ENCODE results near the gene MRPL32.

The MRPL32 gene

DNA sequence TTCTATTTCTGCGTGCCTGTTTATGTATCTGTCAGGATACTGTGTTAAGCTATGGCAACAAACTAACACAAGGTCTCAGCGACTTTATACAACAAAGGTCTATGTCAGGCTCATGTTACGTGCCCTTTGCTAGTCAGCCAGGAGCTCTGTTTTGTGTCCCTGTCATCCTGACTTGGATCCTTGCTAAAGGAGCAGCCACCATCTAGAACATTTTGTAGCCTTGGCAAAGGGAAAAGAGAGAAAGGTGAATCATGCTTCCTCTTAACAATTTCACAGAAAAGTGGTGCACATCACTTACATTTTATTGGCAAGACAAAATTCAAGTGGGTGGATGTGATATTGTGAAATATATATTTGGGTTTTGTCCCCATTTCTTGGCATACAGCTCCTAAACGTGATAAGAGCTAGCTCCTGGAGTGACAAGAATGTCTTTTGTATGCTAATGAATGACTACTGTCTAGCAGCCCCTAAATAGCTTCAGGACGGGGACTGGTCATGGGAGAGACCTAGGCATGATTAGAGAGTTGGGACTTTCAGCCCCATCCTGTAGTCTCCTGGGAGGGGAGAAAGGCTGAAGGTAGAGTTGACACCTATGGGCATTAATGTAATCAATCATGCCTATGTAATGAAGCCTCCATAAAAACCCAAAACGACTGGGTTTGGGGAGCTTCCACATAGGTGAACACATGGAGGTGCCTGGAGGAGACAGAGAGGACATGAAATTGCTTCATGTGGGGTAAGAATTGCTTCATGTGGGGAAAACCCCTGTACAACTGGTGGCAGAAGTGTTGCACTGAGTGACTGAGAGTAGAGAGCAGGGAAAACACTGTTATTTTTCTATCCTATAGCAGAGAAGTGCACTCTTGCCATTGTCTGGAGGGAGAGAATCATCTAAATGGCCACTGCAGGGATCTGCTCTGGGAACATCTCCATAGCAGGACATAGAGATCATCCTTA lies 33.0 kb downstream of the MRPL32 start:
- no peak for DNase-seq (ENCODE audit: low read depth in 2 of 2)

DNA sequence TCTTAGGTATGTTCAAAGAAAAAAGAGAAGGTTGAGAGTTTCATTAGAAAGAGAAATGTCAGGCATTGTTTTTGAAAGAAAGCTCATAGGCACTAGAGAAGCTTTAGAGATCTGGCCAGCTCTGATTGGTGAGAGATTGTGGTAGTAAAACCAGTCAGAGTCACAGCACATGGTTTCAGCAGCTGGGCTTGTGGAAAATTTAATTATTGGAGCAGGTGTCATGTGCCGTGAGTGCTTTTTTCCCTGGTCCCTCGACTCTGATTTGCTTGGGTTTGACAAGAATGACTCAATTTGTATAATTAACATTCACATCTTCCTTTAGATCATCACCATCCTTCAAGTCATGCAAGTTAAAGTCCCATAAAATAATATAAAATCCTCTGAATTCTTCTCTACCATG lies 35.2 kb downstream of the MRPL32 start:
- no peak for DNase-seq (ENCODE audit: low read depth in 2 of 2)

DNA sequence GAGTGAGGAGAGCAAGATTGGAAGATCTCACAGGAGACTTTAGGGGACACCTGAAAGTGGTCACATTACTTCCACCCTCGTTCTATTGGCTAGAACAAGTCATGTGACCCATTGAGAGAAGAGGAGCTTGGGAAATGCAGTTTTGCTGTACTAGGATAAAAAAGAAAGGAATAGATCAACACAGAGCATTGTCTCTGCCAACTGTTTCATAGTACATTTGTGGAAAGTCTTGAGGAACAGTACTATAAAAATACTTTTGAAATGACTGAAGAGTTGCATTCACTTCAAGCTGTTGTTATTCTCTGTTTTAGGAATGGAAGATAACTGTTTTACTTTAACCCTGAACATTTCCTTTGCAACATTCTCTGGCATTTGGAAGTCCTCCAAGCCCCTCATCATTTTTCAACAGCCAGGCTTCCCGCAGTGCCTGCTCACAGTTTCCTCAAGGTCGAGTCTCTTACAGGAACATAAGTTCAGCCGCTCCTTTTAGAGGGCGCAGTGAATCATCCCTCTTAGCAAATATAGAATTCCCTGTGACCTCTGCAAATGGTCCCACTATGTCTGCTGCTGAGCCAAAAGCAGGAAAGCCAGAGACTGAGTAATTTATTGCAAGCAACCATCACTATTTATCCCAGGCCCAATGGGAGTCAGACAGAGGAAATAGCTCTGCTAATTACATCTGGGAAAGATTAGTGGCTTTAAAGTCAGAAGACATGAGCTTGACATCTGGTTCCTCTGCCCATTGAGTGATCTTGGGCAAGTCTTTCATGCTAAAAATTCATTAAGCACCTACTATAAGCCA lies 40.7 kb downstream of the MRPL32 start:
- DNase-seq (ENCODE audit: low read depth in 2 of 2): no peak

DNA sequence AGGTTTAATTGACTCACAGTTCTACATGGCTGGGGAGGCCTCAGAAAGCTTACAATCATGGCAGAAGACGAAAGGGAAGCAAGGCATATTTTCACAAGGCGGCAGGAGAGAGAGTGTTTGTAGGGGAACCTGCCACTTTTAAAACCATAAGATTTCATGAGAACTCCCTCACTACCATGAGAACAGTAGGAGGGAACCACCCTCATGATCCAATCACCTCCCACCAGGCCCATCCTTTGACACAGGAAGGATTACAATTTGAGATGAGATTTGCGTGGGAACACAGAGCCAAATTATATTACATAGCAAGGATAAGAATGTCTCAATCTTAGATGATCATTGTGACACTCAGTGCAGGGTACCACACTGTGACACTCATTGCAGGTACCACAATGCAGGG lies 44.2 kb downstream of the MRPL32 start:
- DNase-seq (ENCODE audit: low read depth in 2 of 2): no peak

DNA sequence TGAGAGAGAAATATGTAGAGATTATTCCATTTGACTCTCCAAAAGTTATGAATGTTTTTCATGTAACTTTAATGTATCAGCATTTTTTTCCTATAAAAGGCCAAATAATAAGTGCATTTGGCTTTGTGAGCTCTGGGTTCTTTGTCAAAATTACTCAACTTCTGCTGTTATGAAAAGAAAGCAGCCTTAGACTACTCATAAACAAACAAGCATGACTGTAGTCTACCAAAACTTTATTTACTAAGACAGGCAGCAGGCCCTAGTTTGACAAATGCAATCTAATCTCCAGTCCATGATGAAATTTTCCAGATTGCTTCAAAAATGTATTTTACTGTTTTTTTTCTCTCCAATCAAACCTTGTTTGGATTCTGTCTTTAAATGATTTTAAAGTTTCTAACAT lies 46.3 kb downstream of the MRPL32 start:
- no peak for DNase-seq (ENCODE audit: low read depth in 2 of 2)

DNA sequence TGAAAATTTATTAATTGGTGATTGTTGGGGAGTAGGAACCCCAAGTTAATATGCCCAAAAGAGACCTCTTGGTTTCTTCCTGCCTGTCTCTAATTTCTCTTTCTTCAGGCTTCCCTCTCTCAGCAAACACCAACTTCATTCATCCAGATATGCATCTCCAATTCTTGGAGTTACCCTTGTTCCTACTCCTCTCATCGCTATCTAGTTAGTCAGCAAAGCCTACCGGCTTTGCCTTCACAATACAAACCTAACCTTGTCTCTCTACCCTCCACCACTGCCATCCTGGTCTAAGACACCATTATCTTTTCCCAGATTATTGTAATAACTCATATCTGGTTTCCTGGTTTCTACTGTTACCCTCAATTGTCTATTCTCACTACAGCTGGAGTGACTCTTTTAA lies 47.9 kb downstream of the MRPL32 start:
- no peak for DNase-seq (ENCODE audit: low read depth in 2 of 2)

DNA sequence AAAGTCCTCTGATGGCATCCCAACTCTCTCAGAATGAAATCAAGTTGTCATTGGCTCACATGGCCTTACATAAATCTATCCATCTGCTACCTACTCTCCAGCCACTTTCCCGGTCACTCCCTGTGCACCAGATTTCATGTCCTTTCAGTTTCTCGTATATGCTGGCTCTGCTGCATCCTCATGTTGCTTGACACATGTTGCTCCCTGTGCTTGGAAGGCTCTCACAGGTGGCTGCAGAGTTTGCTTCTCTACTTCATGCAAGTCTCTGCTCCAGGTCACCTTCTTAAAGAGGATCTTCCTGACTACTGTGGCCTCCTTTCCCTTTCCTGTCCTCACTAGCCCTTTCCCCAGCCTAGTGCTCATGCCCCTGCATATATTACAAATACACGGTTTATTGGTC lies 48.3 kb downstream of the MRPL32 start:
- DNase-seq (ENCODE audit: low read depth in 2 of 2): no peak

DNA sequence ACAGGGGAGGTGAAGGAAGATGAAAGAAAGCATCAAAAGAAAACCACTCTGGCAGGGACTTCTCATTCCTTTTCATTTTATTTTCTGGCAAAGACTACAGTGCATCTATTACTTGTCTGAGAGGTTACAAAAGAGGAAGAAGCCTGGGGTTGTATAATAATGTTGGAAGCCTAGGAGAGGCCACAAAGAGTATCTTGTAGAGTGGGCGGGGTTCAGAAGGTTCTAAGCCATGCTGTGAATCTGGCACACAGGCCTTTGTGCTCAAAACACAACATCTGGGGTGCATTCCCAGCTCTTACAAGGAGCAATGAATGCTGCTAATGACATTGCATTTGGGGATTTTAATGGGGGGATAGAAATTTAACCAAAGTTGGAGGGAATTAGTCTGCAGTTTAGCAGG lies 49.4 kb downstream of the MRPL32 start:
- no peak for DNase-seq (ENCODE audit: low read depth in 2 of 2)

DNA sequence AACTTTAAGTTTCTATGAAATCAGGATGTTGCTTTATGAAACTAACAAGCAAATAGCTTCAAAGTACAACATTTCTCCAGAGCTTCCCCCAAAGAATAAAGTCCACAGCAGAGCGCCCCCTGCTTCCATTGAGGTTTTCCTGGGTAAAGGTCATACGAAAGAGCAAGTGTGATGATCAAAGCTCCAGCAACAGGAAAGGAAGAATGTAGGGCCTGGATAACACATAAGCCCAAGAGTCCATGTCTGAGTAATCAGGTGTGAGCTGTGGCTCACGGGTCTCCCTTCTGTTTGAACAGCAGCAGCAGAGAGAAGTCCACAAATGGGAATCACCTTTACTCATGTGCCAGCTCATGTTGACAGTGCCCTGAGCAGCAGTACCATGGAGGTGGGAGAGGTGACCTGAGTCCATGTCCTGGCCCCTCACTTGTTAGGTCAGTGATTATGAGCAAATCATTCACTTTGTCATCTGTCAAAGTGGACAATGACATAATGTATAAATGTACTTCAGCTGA lies 50.5 kb downstream of the MRPL32 start:
- DNase-seq (ENCODE audit: low read depth in 2 of 2): no peak

DNA sequence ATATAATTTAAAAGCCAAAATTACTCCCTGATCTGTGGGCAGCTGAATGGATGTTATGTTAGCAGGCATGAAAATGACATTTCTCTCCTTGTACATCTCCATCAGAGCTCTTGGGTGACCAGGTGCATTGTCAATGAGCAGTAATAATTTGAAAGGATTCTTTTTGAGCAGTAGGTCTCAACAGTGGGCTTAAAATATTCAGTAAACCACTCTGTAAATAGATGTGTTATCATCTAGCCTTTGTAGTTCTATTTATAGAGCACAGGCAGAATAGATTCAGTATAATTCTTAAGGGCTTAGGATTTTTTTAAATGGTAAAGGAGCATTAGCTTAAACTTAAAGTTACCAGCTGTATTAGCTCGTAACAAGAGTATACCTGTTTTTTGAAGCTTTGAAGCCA lies 52.0 kb downstream of the MRPL32 start:
- DNase-seq (ENCODE audit: low read depth in 2 of 2): no peak

DNA sequence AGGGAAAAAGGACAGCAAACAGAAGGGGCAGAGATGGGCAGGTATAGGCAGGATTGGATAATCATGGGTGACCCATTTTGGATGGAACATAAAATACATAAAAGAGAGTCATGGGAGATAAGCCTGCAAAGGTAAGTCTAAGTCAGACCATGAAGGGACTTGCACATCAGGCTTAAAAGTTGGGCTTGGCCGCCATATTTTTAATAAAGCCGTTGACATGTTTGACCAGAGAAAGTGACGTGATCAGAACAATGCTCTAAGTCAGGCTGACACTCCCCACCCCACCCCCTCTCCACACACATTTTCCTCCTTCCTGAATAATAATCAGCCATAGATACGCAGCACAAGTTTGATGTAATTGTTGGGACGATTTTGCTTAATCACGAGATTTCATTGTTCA lies 54.0 kb downstream of the MRPL32 start:
- DNase-seq (ENCODE audit: low read depth in 2 of 2): no peak

DNA sequence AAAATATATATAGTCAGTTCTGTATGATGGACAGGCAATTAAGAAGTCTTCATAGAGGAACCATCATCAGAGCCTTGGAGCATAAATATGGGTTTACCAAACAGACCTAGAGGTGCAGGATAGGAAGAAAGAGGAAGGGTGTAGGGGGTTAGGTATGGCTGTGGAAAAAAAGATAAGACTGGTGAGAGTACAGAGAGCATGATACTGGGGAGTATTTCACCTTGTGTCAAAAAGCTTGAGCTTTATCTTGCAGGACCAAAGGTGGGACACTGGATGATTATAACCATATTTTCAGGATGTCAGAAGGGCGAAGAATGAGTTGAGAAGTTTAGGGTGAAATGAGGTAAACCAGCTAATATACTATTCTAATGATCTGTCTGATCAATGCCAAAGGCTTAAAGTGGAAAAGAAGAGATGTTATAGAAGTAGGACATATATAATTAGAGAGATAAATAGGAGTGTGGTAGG lies 54.6 kb downstream of the MRPL32 start:
- no peak for DNase-seq (ENCODE audit: low read depth in 2 of 2)

Measured in stimulated activated CD4-positive, alpha-beta T cell treated with anti-CD3 and anti-CD28 coated beads, Interleukin-4, amount 100 ng/mL, for 48 hours (primary cell).